ENCODE results near the gene LAMB1. TPM values are rescaled to one million over a fixed set of nuclear protein-coding genes. Genes with fewer than 3 reads are reported as not detected.
A peak's percentile ranks its signal among the peaks of the same experiment; 100 is the strongest.

LAMB1 gene
- total and polyA plus RNA-seq, 2 of the 13 experiments (the other 11 are each of a cell fraction or from before 2014, with no cell fraction given): 109 to 124 TPM

GRCh38 chr7:108001764-108002725 lies 916 bp downstream of the LAMB1 start (continued):
- TF ChIP-seq, protein P1, sequence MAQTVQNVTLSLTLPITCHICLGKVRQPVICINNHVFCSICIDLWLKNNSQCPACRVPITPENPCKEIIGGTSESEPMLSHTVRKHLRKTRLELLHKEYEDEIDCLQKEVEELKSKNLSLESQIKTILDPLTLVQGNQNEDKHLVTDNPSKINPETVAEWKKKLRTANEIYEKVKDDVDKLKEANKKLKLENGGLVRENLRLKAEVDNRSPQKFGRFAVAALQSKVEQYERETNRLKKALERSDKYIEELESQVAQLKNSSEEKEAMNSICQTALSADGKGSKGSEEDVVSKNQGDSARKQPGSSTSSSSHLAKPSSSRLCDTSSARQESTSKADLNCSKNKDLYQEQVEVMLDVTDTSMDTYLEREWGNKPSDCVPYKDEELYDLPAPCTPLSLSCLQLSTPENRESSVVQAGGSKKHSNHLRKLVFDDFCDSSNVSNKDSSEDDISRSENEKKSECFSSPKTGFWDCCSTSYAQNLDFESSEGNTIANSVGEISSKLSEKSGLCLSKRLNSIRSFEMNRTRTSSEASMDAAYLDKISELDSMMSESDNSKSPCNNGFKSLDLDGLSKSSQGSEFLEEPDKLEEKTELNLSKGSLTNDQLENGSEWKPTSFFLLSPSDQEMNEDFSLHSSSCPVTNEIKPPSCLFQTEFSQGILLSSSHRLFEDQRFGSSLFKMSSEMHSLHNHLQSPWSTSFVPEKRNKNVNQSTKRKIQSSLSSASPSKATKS (CRISPR knock-in tag; IDR thresholded peaks at IDR 0.05): no peak
- TF ChIP-seq RERE (CRISPR knock-in tag; IDR thresholded peaks at IDR 0.05; ENCODE audit: low read depth) (no peak), ZNF564 (CRISPR knock-in tag; IDR thresholded peaks at IDR 0.05) (0 out of 2 replicates have a peak, but pooled peaks have one; percentile 14), ZZZ3 (CRISPR knock-in tag; IDR thresholded peaks at IDR 0.05; ENCODE audit: borderline replicate concordance) (no peak), RXRA (CRISPR knock-in tag; IDR thresholded peaks at IDR 0.05) (0 out of 2 replicates have a peak, but pooled peaks have one; percentile 10), ATF5 (CRISPR knock-in tag; IDR thresholded peaks at IDR 0.05; ENCODE audit: low read depth) (no peak), PHF21A (CRISPR knock-in tag; IDR thresholded peaks at IDR 0.05) (no peak), ETV6 (CRISPR knock-in tag; conservative IDR thresholded peaks at IDR 0.05) (no peak), MIXL1 (CRISPR knock-in tag; IDR thresholded peaks at IDR 0.05) (no peak), NR2F1 (CRISPR knock-in tag; IDR thresholded peaks at IDR 0.05) (no peak), ZBTB7A (CRISPR knock-in tag; IDR thresholded peaks at IDR 0.05) (no peak), NFKB2 (CRISPR knock-in tag; IDR thresholded peaks at IDR 0.05; ENCODE audit: borderline replicate concordance) (0 out of 2 replicates have a peak, but pooled peaks have one; percentile 10), DPF2 (CRISPR knock-in tag; IDR thresholded peaks at IDR 0.05; ENCODE audit: borderline replicate concordance, low read depth) (no peak)
- TF ChIP-seq, protein P2, sequence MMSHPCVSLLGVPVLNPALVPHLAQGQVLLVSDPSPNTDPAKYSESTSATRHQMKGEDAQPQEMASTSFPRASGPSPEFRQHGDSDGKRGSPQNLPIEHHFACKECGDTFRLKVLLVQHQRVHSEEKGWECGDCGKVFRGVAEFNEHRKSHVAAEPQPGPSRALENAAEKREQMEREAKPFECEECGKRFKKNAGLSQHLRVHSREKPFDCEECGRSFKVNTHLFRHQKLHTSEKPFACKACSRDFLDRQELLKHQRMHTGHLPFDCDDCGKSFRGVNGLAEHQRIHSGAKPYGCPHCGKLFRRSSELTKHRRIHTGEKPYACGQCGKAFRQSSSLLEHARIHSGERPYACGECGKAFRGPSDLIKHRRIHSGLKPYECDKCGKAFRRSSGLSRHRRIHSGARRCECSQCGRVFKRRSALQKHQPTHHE (CRISPR knock-in tag; IDR thresholded peaks at IDR 0.05; ENCODE audit: borderline replicate concordance): no peak
- TF ChIP-seq, protein P3, sequence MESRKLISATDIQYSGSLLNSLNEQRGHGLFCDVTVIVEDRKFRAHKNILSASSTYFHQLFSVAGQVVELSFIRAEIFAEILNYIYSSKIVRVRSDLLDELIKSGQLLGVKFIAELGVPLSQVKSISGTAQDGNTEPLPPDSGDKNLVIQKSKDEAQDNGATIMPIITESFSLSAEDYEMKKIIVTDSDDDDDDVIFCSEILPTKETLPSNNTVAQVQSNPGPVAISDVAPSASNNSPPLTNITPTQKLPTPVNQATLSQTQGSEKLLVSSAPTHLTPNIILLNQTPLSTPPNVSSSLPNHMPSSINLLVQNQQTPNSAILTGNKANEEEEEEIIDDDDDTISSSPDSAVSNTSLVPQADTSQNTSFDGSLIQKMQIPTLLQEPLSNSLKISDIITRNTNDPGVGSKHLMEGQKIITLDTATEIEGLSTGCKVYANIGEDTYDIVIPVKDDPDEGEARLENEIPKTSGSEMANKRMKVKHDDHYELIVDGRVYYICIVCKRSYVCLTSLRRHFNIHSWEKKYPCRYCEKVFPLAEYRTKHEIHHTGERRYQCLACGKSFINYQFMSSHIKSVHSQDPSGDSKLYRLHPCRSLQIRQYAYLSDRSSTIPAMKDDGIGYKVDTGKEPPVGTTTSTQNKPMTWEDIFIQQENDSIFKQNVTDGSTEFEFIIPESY (CRISPR knock-in tag; IDR thresholded peaks at IDR 0.05): peak; percentile 95

Data from HepG2 (cell line).